ENCODE data around the gene EYA2.

Gene EYA2

DNA sequence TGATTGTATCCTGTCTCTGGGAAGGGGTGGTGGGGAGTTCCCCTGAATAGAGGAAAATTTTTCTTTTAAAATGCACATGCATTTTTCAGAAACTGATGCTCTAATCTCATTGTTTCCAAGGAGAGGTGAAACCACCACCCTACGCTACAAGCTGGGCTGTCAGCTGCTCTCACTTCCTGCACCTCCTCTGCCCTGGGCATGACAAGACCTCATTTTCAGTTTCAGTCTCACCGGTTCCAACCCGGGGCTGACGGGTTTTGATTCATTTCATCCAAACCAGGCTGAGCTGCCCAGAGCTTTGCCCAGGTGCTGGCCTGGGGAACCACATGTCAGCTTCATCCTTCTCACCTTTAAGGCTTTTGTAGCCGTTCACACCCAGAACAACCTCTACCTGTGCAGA lies 99.7 kb downstream of the EYA2 start:
- no peaks in the 10 kb centered on the region for H3K9me3 ChIP-seq (ENCODE audit: control insufficient read depth, insufficient read depth, low read length)
- no peaks in the 10 kb centered on the region for H3K36me3 ChIP-seq (ENCODE audit: control insufficient read depth, insufficient read depth, low read length)
- H3K27ac ChIP-seq (ENCODE audit: low read depth, low read length), result no peak overlapping the region
- peaks cover 53% of the 10 kb centered on the region for H3K4me1 ChIP-seq (ENCODE audit: control insufficient read depth, insufficient read depth, low read length)
- no peak overlapping the region for H3K4me3 ChIP-seq (ENCODE audit: low read depth, low read length)
- no peak overlapping the region for H3K9ac ChIP-seq (ENCODE audit: low read depth, low read length)
- H3K27me3 ChIP-seq (ENCODE audit: control insufficient read depth, insufficient read depth, low read length), result no peaks in the 10 kb centered on the region

DNA sequence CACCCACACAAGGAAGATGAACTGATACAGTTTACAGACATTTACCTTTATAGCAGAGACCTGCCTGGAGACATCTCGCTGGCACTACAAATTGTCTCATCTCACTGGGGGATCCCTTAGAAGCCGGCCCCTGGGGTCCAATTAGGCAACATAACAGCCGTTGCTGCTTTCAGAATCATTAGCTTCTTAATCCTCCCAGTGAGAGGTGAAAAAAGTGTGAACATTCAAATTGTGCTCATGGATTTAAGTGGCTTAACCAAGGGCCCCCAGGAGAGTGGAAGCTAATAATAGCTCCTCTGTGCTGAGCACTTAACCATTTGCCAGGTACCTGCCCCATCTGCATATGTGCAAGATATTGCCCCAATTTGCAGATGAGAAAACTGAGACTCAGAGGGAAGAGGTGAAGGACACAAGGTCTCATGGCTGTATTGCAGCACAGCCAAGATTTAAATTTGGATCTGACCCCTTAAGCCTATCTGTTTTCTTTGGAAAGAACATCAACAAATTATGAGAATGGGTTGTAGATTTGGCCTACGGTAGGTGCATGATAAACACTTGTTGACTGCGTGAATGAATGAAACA lies 101.0 kb downstream of the EYA2 start:
- H3K27ac ChIP-seq (ENCODE audit: low read depth, low read length), result peak overlapping the region; percentile 16
- H3K4me1 ChIP-seq (ENCODE audit: control insufficient read depth, insufficient read depth, low read length), result peaks cover 44% of the 10 kb centered on the region
- H3K4me3 ChIP-seq (ENCODE audit: low read depth, low read length), result no peak overlapping the region

DNA sequence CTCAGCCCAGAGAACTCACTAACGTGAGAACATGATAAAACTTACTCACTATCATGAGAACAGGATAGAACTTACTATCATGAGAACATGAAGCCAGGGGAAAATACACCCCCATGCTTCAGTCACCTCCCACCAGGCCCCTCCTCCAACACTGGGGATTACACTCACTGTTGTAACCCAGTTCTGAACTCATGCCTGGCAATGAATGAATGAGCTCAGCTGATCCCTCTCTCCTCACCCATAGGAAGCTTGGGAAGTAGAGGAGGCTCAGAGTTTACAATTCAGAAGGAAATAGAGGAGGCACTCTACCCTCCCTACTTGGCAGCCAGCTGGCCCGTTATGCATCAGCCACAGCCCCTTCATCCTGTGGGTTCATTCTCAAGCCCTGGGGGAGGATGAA lies 102.5 kb downstream of the EYA2 start:
- Histone ChIP-seq H3K27me3 (ENCODE audit: control insufficient read depth, insufficient read depth, low read length) (no peaks in the 10 kb centered on the region), H3K4me3 (ENCODE audit: low read depth, low read length) (no peak overlapping the region), H3K36me3 (ENCODE audit: control insufficient read depth, insufficient read depth, low read length) (no peaks in the 10 kb centered on the region), H3K9ac (ENCODE audit: low read depth, low read length) (no peak overlapping the region), H3K9me3 (ENCODE audit: control insufficient read depth, insufficient read depth, low read length) (no peaks in the 10 kb centered on the region), H3K4me1 (ENCODE audit: control insufficient read depth, insufficient read depth, low read length) (peaks cover 36% of the 10 kb centered on the region), H3K27ac (ENCODE audit: low read depth, low read length) (no peak overlapping the region)

More for the DNA sequence above, 101.0 kb downstream of the EYA2 start:
- H3K9me3 ChIP-seq (ENCODE audit: control insufficient read depth, insufficient read depth, low read length), result no peaks in the 10 kb centered on the region
- no peaks in the 10 kb centered on the region for H3K36me3 ChIP-seq (ENCODE audit: control insufficient read depth, insufficient read depth, low read length)
- no peak overlapping the region for H3K9ac ChIP-seq (ENCODE audit: low read depth, low read length)
- no peaks in the 10 kb centered on the region for H3K27me3 ChIP-seq (ENCODE audit: control insufficient read depth, insufficient read depth, low read length)

DNA sequence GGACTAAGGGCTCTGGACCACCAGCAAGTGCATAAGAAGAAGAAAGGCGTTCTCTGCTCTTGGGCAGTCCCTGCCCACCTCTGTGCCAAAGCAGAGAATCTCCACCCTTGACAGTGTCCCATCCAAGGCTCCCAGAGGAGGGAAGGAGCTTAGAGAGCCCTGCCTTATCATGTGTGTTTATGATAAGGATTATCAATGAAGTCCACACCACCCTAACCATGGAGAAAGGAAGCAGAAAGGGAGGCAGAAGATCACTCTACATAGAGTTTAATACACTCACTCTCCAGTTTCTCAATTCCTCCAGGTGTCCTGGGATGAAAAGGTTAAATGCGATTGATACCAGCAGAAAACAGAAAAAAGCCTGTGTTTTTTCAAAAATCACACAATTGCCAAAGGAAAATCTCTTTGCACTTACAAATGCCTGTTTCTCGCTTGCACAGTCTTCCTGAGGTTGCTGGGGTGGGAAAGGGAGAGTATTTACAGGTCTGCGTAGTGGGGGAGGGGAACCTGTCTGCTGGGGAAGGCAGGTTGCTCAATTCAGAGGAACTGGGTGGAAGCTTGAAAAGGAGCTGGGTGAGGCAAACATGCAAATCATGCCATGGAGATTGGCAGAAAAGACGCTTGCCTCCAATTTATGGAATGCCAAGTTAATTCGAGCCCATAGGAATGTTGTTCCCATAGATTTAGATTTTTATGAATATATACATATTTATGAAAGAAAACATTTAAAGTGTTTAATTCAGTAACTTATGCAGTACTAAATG lies 104.0 kb downstream of the EYA2 start:
- Histone ChIP-seq H3K36me3 (ENCODE audit: control insufficient read depth, insufficient read depth, low read length) (no peaks in the 10 kb centered on the region), H3K4me3 (ENCODE audit: low read depth, low read length) (no peak overlapping the region), H3K9me3 (ENCODE audit: control insufficient read depth, insufficient read depth, low read length) (no peaks in the 10 kb centered on the region), H3K27ac (ENCODE audit: low read depth, low read length) (no peak overlapping the region), H3K9ac (ENCODE audit: low read depth, low read length) (no peak overlapping the region), H3K27me3 (ENCODE audit: control insufficient read depth, insufficient read depth, low read length) (no peaks in the 10 kb centered on the region), H3K4me1 (ENCODE audit: control insufficient read depth, insufficient read depth, low read length) (peaks cover 23% of the 10 kb centered on the region)

DNA sequence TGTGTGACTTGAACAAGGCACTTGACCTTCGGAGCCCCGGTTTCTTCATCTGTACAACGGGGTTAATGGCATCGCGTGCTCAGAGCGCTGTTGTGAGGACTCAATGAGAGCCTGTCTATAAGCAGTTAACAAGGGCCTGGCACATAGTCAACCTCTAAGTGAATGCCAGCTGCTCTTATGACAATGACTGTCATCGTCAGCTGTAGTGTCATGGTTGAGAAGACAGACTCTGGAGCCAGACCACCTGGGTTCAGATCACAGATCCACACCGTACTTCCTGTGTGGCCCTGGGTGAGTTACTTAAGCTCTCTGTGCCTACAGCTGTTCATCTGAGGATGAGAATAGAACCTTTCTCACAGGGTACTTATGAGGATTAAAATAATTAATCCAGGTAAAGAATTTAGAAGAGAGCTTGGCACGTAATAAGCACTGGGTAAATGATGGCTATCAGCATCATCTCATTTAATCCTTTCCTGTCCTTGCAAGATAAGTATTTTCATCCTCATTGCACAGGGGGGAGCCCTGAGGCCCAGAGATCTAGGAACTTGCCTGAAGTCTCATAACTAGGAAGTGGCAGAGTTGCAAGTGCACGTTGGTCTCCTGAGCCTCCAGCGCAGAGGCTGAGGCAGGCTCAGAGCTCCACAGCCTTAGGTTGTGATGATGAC lies 105.3 kb downstream of the EYA2 start:
- Histone ChIP-seq H3K9me3 (ENCODE audit: control insufficient read depth, insufficient read depth, low read length) (no peaks in the 10 kb centered on the region), H3K27ac (ENCODE audit: low read depth, low read length) (no peak overlapping the region), H3K4me1 (ENCODE audit: control insufficient read depth, insufficient read depth, low read length) (peaks cover 18% of the 10 kb centered on the region), H3K9ac (ENCODE audit: low read depth, low read length) (no peak overlapping the region), H3K27me3 (ENCODE audit: control insufficient read depth, insufficient read depth, low read length) (no peaks in the 10 kb centered on the region), H3K36me3 (ENCODE audit: control insufficient read depth, insufficient read depth, low read length) (no peaks in the 10 kb centered on the region), H3K4me3 (ENCODE audit: low read depth, low read length) (no peak overlapping the region)

DNA sequence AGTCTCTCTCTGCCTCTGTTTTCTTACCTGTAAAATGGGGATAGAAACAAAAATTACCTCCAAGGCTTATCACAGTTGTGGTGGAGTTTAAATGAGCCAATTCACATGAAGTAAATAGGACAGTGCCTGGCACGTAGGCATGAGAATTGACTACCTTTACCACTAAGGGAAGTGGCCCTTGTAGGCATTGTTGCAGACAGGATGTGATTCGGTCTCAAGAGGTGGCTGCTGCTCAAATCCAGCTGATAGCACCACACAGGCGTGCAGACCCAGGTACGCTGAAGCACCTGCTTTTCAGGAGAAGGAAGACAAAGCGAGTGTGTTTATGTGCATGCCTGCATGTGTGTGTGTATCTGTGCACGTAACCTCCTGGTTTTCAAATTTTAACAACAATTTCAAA lies 108.6 kb downstream of the EYA2 start:
- H3K4me1 ChIP-seq (ENCODE audit: control insufficient read depth, insufficient read depth, low read length), result peaks cover 4% of the 10 kb centered on the region; the same call in 1 of the 2 replicates
- no peaks in the 10 kb centered on the region for H3K27me3 ChIP-seq (ENCODE audit: control insufficient read depth, insufficient read depth, low read length)
- no peak overlapping the region for H3K9ac ChIP-seq (ENCODE audit: low read depth, low read length)
- no peaks in the 10 kb centered on the region for H3K9me3 ChIP-seq (ENCODE audit: control insufficient read depth, insufficient read depth, low read length)
- no peak overlapping the region for H3K4me3 ChIP-seq (ENCODE audit: low read depth, low read length)
- no peak overlapping the region for H3K27ac ChIP-seq (ENCODE audit: low read depth, low read length)
- H3K36me3 ChIP-seq (ENCODE audit: control insufficient read depth, insufficient read depth, low read length), result no peaks in the 10 kb centered on the region

DNA sequence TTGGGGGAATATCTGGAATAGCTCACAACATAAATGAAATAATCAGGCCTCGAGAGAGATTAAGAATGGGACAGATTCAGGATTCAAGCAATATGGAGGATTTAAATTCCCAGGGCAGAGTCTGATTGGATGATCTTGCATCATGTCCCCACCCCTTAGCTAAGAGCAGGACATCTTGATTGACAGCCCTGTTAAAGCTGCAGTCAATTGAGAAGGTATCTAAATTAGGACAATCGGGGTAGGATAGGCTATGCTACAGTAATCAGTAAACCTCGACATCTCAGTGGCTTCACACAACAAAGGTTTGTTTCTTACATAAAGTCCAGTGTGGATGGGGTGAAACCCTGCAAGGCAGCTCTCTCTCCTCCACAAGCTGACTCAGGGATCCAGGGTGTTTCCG lies 109.5 kb downstream of the EYA2 start:
- H3K27ac ChIP-seq (ENCODE audit: low read depth, low read length), result no peak overlapping the region
- no peaks in the 10 kb centered on the region for H3K36me3 ChIP-seq (ENCODE audit: control insufficient read depth, insufficient read depth, low read length)
- H3K4me1 ChIP-seq (ENCODE audit: control insufficient read depth, insufficient read depth, low read length), result no peaks in the 10 kb centered on the region
- no peaks in the 10 kb centered on the region for H3K9me3 ChIP-seq (ENCODE audit: control insufficient read depth, insufficient read depth, low read length)
- no peak overlapping the region for H3K4me3 ChIP-seq (ENCODE audit: low read depth, low read length)
- H3K9ac ChIP-seq (ENCODE audit: low read depth, low read length), result no peak overlapping the region
- no peaks in the 10 kb centered on the region for H3K27me3 ChIP-seq (ENCODE audit: control insufficient read depth, insufficient read depth, low read length)

DNA sequence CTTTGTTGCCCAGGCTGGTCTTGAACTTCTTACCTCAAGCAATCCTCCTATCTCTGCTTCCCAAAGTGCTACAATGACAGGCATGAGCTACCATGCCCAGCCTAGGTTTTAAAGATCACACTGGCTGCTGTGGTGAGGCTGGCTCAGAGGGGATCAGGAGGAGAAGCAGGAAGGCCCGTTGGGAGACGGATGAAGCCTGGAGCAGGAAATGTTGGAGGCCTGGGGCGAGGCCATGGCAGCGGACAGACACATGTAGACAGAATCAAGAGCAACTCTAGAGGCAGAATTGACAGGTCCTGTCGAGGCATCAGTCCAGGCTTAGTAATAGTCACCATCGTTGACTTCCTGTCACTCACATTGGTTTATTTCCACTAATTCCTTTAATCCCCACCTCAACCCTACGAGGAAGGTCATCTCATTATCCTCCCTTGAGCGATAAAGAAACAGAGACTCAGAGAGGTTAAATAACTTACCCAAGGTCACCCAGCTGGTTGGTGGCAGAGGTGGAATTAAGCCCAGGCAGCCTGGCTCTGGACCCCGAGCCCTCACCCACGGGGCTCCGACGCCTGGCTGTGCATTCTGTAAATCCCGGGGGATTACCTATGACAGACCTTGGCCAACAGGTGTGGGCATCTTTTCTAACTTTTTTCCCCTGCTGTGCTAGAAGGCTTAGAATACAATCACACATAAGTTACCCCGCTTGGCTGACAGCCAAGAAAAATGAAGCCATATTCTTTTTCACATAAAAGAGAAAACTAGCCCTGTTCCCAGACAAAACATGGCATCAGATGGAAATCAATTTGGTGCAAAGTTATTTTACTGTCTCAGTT lies 113.4 kb downstream of the EYA2 start:
- no peak overlapping the region for H3K9ac ChIP-seq (ENCODE audit: low read depth, low read length)
- H3K9me3 ChIP-seq (ENCODE audit: control insufficient read depth, insufficient read depth, low read length), result no peaks in the 10 kb centered on the region
- H3K27me3 ChIP-seq (ENCODE audit: control insufficient read depth, insufficient read depth, low read length), result no peaks in the 10 kb centered on the region
- no peaks in the 10 kb centered on the region for H3K4me1 ChIP-seq (ENCODE audit: control insufficient read depth, insufficient read depth, low read length)
- no peak overlapping the region for H3K4me3 ChIP-seq (ENCODE audit: low read depth, low read length)
- H3K36me3 ChIP-seq (ENCODE audit: control insufficient read depth, insufficient read depth, low read length), result no peaks in the 10 kb centered on the region
- no peak overlapping the region for H3K27ac ChIP-seq (ENCODE audit: low read depth, low read length)

DNA sequence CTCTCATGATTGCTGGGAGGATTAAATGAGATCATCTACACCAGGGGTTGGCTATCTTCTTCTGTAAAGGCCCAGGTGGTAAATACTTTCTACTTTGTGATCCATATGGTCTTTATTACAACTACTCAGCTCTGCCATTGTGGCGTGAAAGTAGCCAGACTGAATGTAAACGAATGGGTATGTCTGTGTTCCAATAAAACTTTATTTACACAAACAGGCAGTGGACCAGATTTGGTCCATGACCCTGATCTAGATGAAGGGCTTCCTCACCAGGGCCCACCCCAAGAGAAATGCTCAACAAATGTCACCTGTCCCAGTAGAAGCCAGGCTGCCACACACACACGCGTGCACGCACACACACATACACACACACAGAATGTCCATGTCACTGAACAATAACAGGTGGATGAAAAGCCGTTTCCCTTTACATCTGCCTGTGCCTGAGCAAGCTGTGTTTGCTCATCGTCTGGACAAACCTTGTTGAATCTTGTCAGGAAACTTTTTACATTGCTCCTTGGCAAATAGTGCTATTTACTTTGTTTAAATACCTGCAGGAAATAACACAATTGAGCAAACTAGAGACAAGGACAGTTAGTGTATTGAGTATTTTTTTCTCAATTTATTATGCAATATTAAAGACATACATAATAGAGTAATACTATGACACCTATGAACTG lies 114.3 kb downstream of the EYA2 start:
- no peaks in the 10 kb centered on the region for H3K27me3 ChIP-seq (ENCODE audit: control insufficient read depth, insufficient read depth, low read length)
- H3K36me3 ChIP-seq (ENCODE audit: control insufficient read depth, insufficient read depth, low read length), result no peaks in the 10 kb centered on the region
- H3K27ac ChIP-seq (ENCODE audit: low read depth, low read length), result no peak overlapping the region
- no peaks in the 10 kb centered on the region for H3K4me1 ChIP-seq (ENCODE audit: control insufficient read depth, insufficient read depth, low read length)
- H3K9me3 ChIP-seq (ENCODE audit: control insufficient read depth, insufficient read depth, low read length), result no peaks in the 10 kb centered on the region
- H3K4me3 ChIP-seq (ENCODE audit: low read depth, low read length), result no peak overlapping the region
- H3K9ac ChIP-seq (ENCODE audit: low read depth, low read length), result no peak overlapping the region

DNA sequence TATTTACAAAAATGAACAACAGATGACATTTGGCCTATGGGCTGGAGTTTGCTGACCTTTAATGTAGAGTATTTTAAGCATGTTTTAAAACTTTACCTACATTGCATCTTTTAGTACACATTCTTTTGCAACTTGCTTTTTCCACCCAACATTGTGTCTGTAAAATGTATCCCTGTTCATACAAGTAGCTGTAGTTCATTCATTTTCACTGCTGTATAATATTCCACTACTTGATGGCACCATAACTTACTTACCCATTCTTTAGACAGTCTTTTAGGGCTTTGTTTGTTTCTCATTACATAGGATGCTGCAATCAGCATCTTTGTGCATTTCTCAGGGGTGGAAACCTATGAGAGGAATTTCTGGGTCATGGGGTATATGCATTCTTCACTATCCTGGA lies 115.1 kb downstream of the EYA2 start:
- no peaks in the 10 kb centered on the region for H3K4me1 ChIP-seq (ENCODE audit: control insufficient read depth, insufficient read depth, low read length)
- H3K9me3 ChIP-seq (ENCODE audit: control insufficient read depth, insufficient read depth, low read length), result no peaks in the 10 kb centered on the region
- no peaks in the 10 kb centered on the region for H3K27me3 ChIP-seq (ENCODE audit: control insufficient read depth, insufficient read depth, low read length)
- H3K27ac ChIP-seq (ENCODE audit: low read depth, low read length), result no peak overlapping the region
- no peaks in the 10 kb centered on the region for H3K36me3 ChIP-seq (ENCODE audit: control insufficient read depth, insufficient read depth, low read length)
- H3K9ac ChIP-seq (ENCODE audit: low read depth, low read length), result no peak overlapping the region
- H3K4me3 ChIP-seq (ENCODE audit: low read depth, low read length), result no peak overlapping the region

Measured in HUES48 (cell line).